SKM-1 (cell line): ENCODE data around the gene BMP8B.
"Not testable (repeated sequence)": the region's sequence is repeated elsewhere in the genome, so short reads cannot be mapped to it uniquely, and the experiment has no call there.

Experiments
- DNase-seq: peaks from one replicate; lab custom pipeline; 2025; ENCODE audit not compliant: unreplicated experiment; lab: John Stamatoyannopoulos, UW

The BMP8B gene

DNA sequence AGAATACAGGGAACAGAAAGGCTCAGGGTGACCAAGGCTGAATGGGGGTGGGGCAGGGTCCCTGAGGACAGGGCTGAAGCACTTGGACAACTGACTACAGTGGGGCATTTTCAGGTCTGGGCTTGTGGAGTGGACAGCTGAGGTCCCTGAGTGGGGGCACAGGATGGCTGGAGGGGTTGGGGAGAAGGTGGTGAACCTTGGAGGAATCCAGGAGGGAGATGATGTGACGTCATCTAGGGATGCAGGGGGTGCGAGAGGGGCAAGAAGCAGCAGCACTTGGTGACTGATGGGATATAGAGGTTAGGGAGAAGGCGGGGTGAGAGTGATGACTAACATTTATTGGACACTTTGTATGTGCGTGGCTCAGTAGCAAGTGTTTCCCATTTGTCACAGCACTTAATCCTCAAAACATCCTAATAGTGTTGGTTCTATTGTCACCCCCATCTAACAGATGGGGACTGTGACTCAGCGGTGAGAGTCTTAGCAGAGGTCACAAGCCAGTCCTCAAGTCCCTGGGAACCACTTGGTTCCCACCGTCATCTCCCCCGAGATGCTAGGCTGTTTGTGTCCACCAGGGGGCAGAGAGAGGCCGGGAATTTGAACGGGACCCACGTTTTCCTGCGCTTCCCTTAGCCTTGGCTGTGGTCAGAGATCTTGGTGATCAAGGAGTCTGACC is 27.9 kb upstream of the BMP8B start:
- peak; percentile 19 for DNase-seq

DNA sequence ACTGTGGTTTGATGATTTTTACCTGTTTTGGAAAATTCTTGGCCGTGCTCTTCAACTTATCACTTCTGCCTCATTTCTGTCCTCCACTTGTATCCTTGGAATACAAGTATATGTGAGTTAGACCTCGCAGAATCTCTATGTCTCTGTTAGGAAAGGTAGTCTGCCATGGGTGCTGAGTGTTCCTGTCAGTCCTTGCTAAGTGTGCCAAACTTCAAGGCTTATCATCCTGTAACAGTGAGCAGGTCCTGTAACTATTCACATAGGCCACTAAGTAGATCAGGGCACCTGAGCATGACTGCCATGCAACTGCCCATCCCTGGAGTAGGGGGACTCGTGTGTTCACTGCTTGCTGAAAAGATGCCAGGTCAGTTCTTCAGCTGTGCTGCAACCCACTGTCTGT is 24.2 kb upstream of the BMP8B start:
- DNase-seq: no peak

DNA sequence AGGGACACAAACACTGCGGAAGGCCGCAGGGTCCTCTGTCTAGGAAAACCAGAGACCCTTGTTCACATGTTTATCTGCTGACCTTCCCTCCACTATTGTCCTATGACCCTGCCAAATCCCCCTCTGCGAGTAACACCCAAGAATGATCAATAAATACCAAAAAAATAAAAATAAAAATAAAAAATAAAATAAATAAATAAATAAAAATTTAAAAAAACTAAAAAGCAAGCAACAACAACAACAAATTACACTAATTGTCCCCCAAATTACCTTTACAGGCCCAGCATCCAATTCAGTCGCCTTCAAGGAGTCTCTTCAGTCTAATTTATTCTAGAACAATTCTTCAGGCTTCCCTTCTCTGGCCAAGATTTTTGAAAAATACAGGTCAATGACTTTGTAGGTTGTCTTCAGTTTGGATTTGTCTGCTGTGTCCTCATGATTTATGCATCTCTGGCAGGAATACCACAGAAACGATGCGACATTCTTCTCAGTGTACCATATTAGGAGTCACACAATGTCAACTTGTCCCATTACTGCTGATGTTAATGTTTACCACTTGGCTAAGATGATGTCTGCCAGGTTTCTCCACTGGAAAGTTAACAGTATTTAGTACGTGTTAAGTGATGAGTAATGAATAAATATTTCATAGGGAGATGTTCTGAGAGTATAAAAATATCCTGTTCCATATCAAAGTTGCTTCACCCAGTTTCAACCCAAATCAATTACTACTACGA is 20.3 kb upstream of the BMP8B start:
- no peak for DNase-seq

DNA sequence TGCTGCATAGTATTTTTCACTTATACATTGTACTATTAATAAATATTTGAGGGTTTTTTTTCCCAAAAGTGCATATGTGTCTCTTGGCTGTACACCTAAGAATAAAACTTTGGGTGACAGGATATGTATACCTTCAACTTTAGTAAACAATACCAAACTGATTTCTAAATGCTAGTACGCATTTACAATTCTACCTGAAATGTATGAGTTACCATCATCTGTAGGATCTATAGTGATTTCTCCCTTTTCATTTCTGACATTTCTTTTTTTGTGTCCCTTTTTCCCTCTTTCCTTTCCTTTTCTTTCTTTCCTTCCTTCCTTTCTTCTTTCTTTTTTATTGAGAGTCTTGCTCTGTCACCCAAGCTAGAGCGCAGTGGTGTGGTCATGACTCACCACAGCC is 16.7 kb upstream of the BMP8B start:
- DNase-seq: no peak

DNA sequence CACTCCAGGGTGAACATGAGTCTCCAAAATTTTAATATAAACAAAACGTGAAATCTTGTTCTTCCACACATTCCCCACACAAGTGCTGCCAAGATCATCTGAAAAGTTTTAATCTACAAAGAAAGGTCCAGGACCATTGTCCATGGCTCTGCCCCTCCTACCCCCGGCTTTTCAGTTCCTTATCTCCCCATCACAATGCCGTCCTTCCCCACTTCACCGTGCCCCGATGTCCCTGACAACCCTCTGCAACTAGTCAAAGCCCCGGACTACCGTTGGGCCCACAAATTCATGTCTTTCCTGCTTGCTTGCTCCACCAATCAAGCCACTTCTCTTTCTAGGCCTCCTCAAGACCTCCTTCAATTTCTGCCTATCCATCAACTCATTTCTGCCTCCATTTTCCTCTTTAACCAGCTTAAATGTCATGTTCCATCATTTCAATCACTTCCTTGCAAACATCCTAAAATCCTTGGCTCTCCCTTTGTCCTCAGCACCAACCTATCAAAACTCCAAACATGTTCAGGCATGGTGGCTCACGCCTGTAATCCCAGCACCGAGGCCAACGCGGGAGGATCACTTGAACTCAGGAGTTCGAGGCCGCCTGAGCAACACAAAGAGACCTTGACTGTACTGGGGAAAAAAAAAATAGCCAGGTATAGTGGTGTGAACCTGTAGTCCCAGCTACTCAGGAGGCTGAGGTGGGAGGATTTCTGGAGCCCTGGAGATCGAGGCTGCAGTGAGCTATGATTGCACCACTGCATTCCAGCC is 14.0 kb upstream of the BMP8B start:
- no peak for DNase-seq

DNA sequence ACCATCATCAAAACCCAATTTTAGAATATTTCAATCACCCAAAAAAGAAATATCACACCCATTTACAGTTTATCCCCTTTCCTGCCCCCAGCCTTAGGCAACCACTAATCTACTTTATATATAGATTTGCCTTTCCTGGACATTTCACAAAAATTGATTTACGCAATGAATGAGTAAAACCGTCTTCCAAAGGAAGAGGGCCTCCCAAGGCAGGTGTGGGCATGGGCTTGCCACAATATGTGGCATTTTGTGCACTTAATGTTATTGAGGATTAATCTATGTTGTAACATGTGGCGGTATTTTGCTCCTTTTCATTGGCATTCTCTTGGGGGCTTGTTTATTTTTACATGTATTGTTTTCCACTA is 11.8 kb upstream of the BMP8B start:
- DNase-seq: peak; percentile 28

DNA sequence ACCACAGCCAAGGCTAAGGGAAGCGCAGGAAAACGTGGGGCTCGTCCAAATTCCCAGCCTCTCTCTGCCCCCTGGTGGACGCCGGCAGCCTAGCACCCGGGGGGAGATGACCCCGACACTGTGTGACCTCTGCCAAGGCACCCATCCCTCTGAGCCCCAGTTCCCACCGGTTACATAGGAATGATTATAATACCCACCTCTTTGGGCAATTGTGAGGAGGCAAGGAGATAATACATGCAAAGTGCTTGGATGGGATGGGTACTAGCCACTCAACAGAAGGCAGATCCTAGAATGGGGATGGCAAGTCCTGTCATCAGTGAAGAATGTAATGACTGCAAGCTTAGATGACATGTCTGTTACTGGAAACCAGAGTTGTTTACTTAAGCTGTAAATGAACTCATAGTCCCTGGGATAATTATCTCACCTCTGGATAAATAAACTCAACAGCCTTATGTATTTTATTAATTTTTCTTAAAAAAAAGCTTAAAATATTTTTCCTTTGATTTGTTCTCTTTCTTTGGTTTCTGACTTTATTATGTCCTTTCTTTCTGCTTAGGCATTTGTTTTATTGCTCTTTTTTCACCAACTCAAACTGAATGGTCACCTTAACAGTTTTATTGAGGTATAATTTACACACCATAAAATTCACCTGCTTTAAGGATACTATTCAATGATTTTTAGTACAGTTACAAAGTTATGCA is 11.3 kb upstream of the BMP8B start:
- DNase-seq: peak; percentile 19

DNA sequence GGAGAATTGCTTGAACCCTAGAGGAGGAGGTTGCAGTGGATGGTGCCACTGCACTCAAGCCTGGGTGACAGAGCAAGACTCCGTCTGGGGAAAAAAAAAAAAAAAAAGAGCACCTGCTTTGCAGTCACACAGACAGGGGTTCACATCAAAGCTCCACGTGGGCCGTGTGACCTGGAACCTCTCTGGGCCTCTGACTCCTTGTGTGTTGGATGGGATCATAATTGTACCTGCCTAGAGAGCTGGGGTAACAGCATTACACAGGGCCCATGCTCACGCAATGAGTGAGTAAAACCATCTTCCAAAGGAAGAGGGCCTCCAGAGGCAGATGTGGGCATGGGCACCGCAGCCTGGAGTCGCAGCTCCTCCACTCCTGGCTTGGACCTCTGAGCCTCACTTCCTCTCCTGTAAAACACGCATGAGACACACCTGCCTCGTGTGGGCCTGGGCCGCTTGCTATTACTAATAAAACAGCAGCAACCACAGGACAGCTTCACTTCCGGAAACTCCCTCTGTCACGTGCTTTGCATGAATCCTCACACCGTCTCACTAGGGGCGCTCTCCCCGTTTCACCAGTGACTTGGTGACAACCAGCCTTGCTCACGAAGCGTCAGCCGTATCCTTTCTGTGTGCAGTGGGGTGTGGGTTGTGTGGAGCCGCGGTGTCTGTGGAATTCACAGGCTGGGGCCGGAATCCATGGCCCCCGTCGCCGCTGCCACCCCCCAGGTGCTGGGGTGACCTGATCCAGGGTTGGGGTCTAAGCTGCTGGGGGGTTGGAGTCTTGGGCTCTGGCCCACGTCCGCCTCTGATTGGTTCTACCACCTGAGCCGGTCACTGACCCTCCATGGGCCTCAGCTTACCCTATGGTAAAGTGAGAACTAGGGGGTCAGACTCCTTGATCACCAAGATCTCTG is 10.4 kb upstream of the BMP8B start:
- not testable (repeated sequence) for DNase-seq

DNA sequence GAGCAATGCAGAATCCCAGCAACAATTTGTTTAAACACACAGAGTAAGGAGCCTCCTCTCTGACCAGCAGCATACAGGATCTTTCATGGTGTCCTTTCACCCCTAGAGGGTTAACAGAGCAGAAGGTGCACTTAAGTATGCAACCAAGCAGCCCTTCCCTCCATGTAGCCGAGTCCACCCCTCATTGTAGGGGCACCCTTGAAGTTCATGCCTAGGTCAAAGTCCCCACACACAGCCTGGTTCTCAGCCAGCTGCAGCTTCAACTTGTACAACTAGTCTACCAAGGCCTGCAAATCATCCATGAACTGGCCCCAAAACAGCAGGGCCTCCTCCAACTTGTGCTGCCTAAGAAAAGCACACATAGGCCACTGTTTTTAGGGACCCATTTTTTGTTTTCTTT is 7.0 kb upstream of the BMP8B start:
- DNase-seq: no peak

DNA sequence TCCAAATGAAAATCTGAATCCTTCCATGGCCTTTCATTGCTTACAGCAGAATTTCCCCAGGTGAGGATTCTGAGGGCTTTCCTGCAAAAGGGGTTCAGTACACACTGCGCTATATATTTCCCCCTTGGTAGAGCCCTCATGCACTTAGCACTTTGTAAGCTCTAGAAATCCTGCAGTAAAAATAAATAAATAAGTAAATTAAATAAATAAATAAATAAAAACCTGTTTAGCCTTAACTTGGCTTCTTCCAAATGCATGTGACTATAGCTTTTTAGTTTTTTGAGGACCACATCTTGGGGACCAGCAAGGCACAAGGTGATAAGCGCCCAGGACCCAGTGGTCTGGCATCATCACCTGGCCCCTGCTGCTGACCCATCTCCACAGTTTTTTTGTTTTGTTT is 3.2 kb upstream of the BMP8B start:
- no peak for DNase-seq

DNA sequence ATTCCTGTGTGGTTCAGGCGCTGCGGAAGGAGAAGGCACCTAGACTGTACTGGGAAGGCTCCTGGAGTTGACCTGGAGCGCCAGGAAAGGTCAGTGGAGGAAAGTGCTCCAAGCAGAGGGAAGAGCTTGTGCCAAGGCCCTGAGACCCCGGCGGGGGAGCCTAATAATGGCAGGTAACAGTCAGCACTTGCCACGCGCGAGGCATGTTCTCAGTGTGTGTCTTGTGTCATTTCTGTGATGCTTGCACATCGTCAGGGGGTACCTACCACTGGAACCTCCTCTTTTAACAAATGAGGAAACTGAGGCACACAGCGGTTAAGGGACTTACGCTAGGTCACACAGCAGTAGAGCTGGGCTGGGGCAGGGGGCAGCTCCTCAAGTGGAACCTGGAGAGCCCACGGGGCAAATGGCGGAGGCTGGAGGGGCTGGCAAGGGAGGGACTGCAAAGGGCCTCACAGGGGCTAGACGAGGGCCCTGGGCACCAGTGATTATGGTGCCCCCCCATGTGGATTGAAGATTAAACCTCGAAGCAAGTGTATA is 976 bp upstream of the BMP8B start:
- no peak for DNase-seq

DNA sequence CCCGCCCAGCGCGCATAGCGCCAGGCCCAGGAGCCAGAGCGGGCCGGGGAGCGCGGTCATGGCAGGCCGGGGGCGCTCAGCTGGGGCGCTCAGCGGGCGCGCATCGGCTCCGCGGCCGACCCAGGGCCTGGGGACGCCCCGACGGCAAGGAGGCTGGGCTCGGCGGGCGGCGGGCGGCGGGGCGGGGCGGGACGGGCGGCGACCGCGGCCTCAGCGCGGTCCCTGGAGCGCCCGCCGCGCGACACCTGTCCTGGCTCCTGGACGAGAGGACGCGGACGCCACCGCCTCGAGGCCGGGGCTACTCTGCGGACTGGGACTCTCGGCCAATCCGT is 273 bp downstream of the BMP8B start:
- no peak for DNase-seq

DNA sequence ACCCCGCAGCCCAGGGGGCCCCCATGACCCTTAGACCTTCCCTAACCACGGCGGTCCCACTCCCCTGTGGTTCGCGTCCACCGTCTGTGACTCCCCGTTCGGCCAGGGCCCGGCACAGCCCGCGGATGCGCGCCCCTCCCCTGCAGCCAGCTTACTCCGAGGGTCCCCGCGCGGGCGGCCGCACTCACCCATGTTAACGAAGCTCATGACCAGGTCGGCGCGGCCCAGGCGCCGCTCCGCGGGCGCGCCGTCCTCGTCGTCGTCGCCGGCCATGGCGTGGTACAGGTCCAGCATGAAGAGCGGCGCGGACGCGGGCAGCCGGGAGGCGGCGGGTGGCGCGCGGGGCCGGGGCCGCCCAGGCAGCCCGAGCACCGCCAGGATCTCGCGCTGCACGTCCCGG is 701 bp downstream of the BMP8B start:
- DNase-seq: not testable (repeated sequence)

DNA sequence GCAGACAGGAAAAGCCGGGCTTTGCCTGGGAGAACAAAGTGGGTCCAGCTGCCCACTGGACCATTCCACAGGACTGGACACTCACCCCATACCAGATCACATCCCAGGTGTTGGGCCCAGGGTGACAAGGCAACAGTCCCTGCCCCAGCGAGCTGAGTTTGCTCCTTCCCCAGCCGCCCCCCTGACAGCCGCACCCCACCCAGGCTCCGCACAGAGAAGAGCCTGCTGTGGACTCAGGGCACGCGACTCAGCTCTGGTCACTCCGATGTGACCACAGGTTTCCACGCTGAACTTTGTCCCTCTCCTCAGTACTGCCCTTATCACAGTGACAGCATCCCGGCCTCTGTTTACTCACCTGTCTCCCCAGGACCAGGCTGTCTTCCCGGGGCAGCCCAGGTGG is 1.2 kb downstream of the BMP8B start:
- DNase-seq: no peak

DNA sequence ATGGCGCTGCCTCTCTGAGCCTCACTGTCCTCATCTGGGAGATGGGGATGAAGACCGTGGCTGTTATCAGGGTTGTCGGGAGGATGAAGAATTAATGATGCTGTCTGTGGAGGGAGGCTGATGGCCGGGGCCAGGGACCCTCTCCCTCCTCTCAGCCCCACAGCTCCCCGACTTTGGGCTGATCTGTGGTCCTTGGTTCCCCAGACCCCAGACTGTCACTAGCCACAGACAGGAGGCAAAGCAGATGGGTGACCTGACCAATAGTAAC is 1.6 kb downstream of the BMP8B start:
- not testable (repeated sequence) for DNase-seq

DNA sequence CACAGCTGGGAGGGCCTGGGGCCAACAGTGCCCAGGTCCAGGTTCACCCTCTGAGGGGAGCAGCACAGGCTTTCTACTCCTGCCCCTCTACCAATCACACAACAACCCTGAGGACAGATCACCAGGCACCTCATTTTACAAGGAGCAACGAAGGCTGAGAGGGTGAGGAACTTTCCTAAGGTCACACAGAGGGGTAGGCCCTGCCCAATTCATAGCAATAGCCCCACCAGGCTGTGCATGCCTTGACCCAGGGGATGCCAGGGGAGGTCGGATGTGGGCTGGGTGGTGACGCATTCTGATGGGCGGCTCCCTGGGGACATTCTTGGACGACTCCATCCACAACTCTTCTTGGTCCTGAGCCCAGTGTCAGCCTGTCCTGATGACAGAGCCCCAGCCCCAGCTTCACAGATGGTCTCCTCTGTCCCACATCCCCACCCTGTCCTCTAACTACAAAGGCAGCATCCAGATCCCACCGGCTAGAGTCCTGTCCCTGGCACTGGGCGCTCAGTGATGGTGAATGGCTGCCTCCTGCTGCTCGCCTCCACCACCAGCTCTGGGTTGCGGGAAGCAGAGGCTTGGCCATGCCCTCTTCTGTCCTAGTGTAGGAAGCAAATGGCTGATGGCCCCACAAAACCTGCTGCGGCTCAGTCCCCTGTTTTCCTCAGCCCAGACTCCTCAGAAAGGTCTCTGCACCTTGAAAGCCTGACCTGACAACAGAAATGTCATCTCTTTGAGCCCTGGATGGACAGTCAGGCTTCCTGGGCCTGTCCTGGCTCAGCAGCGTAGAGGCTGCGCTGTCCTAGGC is 2.2 kb downstream of the BMP8B start:
- DNase-seq: not testable (repeated sequence)

DNA sequence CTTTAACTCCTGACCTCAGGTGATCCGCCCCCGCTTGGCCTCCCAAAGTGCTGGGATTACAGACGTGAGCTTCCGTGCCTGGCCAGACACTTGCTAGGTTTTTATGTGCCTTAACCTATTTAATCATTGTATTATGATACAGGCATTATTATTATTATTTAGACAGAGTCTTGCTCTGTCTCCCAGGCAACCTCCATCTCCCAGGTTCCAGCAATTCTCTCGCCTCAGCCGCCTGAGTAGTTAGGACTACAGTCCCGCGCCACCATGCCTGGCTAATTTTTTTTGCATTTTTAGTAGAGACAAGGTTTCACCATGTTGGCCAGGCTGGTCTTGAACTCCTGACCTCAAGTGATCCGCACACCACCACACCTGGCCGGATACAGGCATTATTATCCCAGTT is 6.0 kb downstream of the BMP8B start:
- not testable (repeated sequence) for DNase-seq

DNA sequence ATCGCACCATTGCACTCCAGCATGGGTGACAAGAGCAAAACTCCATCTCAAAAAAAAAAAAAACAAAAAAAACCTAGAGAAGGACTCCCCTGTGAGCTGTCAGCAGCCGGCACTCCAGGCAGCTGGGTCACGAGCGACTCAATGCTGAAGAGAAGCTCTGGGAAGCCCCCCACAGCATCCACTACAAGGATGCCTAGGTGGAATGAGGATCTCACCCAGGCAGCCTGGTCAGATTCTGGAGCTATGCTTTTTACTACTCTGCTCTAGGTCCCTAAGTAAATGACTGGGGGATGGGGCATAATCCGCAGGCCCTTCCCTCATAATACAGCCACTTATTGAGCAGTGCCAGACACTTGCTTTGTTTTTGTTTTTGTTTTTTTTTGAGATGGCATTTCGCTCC is 6.6 kb downstream of the BMP8B start:
- DNase-seq: no peak

DNA sequence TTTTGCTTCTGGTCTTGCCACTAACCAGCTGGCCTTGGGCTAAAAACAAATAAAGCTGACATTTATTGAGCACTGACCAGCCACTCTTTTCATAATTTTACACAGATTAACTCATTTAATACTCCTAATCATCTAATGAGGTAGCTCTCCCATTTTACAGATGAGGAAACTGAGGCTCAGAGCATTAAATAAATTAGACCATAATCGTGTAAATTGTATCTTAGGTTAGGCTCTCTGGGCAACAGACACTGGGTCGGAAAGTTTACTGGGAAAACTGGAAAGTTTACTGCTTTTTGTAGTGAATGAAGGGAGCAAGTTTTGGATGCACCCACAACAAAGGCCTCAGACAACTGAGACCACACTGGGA is 7.3 kb downstream of the BMP8B start:
- DNase-seq: no peak

DNA sequence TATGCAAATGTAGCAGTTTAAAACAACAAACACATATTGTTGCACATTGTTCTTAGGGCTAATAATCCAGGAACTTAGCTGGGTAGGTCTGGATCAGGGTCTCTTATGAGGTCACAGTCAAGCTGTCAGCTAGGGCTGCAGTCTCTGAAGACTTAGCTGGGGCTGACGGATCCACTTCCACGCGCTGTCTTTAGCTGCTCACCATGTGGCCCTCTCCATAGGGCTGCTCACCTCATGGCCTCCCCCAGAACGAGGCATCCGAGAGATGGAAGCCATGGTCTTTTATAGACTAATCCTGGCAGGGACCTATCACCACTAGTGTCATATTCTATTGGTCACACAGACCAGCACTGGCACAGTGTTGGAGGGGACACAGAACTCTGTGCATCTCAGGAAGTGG is 8.8 kb downstream of the BMP8B start:
- no peak for DNase-seq
